ENCODE results near the gene CEL. TPM values are rescaled to one million over a fixed set of nuclear protein-coding genes. Genes with fewer than 3 reads are reported as not detected.

CEL gene
- total and polyA plus RNA-seq, 2 donors (not counting 1 experiment from before 2014, with no cell fraction given), result 0.12 to 0.33 TPM

DNA sequence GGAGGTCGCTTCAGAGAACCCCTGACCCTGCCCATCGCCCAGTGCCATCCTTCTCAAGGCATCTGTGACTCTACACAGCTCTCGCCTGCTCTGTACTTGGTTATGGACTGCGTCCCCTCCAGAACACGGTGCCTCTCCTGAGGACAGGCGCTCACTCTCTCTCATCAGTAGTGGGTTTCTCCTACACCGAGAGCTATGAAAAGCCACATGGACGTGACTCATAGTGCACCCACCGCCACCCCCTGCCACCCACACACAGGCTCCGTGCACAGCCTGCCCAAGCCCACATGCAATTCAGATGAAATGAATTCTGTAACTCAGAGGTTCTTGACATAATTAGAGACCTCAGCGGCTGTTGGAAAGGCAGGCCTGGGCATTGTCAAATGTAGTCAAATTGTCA lies 17.1 kb upstream of the CEL start:
- Histone ChIP-seq H3K9ac (ENCODE audit: insufficient read depth, low read length) (no peak overlapping the region), H2AFZ (ENCODE audit: low read length) (no peak overlapping the region), H3K27me3 (ENCODE audit: control insufficient read depth, insufficient read depth, low read length) (no peaks in the 10 kb centered on the region), H3K79me2 (ENCODE audit: control insufficient read depth, insufficient read depth, low read length) (peaks cover 3% of the 10 kb centered on the region), H3K36me3 (ENCODE audit: control insufficient read depth, insufficient read depth, low read length) (peaks cover 19% of the 10 kb centered on the region), H3K27ac (ENCODE audit: insufficient read depth, low read length) (no peak overlapping the region), H3K9me3 (ENCODE audit: control insufficient read depth, insufficient read depth, low read depth, low read length) (no peaks in the 10 kb centered on the region), H3K4me3 (replicated peaks in 1 of 4; ENCODE audit: control extremely low read depth in 1 of 4, insufficient read depth in 1 of 4, low read depth in 3 of 4, low read length in 4 of 4) (no peak overlapping the region), H3K4me2 (ENCODE audit: extremely low read depth, insufficient read depth, low read length) (no peak overlapping the region), H4K20me1 (ENCODE audit: control insufficient read depth, extremely low read depth, insufficient read depth, low read length) (no peaks in the 10 kb centered on the region), H3K4me1 (ENCODE audit: control insufficient read depth, extremely low read depth, insufficient read depth, low read length) (no peaks in the 10 kb centered on the region)
- TF ChIP-seq, protein P1, sequence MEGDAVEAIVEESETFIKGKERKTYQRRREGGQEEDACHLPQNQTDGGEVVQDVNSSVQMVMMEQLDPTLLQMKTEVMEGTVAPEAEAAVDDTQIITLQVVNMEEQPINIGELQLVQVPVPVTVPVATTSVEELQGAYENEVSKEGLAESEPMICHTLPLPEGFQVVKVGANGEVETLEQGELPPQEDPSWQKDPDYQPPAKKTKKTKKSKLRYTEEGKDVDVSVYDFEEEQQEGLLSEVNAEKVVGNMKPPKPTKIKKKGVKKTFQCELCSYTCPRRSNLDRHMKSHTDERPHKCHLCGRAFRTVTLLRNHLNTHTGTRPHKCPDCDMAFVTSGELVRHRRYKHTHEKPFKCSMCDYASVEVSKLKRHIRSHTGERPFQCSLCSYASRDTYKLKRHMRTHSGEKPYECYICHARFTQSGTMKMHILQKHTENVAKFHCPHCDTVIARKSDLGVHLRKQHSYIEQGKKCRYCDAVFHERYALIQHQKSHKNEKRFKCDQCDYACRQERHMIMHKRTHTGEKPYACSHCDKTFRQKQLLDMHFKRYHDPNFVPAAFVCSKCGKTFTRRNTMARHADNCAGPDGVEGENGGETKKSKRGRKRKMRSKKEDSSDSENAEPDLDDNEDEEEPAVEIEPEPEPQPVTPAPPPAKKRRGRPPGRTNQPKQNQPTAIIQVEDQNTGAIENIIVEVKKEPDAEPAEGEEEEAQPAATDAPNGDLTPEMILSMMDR (conservative IDR thresholded peaks at IDR 0.05 in 1 of 2, IDR thresholded peaks at IDR 0.05 in 1 of 2; ENCODE audit: low read depth in 1 of 2, low read length in 2 of 2), result no peak
- no peak for TF ChIP-seq EZH2 (IDR thresholded peaks at IDR 0.05; ENCODE audit: low read length, missing control alignments)
- DNase-seq (ENCODE audit: low read depth in 2 of 2), result no peak

- H3K27me3 ChIP-seq (ENCODE audit: control insufficient read depth, insufficient read depth, low read length), result no peaks in the 10 kb centered on the region
- H3K79me2 ChIP-seq (ENCODE audit: control insufficient read depth, insufficient read depth, low read length), result peaks cover 1% of the 10 kb centered on the region
- no peak overlapping the region for H2AFZ ChIP-seq (ENCODE audit: low read length)
- no peak for TF ChIP-seq EZH2 (IDR thresholded peaks at IDR 0.05; ENCODE audit: low read length, missing control alignments)
- no peak for DNase-seq (ENCODE audit: low read depth in 2 of 2)
- H3K9me3 ChIP-seq (ENCODE audit: control insufficient read depth, insufficient read depth, low read depth, low read length), result no peaks in the 10 kb centered on the region
- no peak overlapping the region for H3K27ac ChIP-seq (ENCODE audit: insufficient read depth, low read length)
- no peaks in the 10 kb centered on the region for H4K20me1 ChIP-seq (ENCODE audit: control insufficient read depth, extremely low read depth, insufficient read depth, low read length)
- no peak overlapping the region for H3K9ac ChIP-seq (ENCODE audit: insufficient read depth, low read length)
- no peaks in the 10 kb centered on the region for H3K4me1 ChIP-seq (ENCODE audit: control insufficient read depth, extremely low read depth, insufficient read depth, low read length)
- no peak overlapping the region for H3K4me3 ChIP-seq (replicated peaks in 1 of 4; ENCODE audit: control extremely low read depth in 1 of 4, insufficient read depth in 1 of 4, low read depth in 3 of 4, low read length in 4 of 4)
- H3K36me3 ChIP-seq (ENCODE audit: control insufficient read depth, insufficient read depth, low read length), result peaks cover 19% of the 10 kb centered on the region
- H3K4me2 ChIP-seq (ENCODE audit: extremely low read depth, insufficient read depth, low read length), result no peak overlapping the region
Measured at GRCh38 chr9:133045132-133045531, 16.6 kb upstream of the CEL start.

GRCh38 chr9:133046196-133046899 lies 15.4 kb upstream of the CEL start:
- TF ChIP-seq EZH2 (IDR thresholded peaks at IDR 0.05; ENCODE audit: low read length, missing control alignments), result no peak
- TF ChIP-seq, protein P1 (conservative IDR thresholded peaks at IDR 0.05 in 1 of 2, IDR thresholded peaks at IDR 0.05 in 1 of 2; ENCODE audit: low read depth in 1 of 2, low read length in 2 of 2), result no peak
- no peaks in the 10 kb centered on the region for H3K27me3 ChIP-seq (ENCODE audit: control insufficient read depth, insufficient read depth, low read length)
- no peak overlapping the region for H2AFZ ChIP-seq (ENCODE audit: low read length)

More at GRCh38 chr9:133046196-133046899, 15.4 kb upstream of the CEL start:
- H3K4me2 ChIP-seq (ENCODE audit: extremely low read depth, insufficient read depth, low read length), result no peak overlapping the region
- no peak for DNase-seq (ENCODE audit: low read depth in 2 of 2)
- H3K79me2 ChIP-seq (ENCODE audit: control insufficient read depth, insufficient read depth, low read length), result no peaks in the 10 kb centered on the region
- H3K4me1 ChIP-seq (ENCODE audit: control insufficient read depth, extremely low read depth, insufficient read depth, low read length), result no peaks in the 10 kb centered on the region
- no peaks in the 10 kb centered on the region for H3K9me3 ChIP-seq (ENCODE audit: control insufficient read depth, insufficient read depth, low read depth, low read length)
- no peak overlapping the region for H3K4me3 ChIP-seq (replicated peaks in 1 of 4; ENCODE audit: control extremely low read depth in 1 of 4, insufficient read depth in 1 of 4, low read depth in 3 of 4, low read length in 4 of 4)
- H4K20me1 ChIP-seq (ENCODE audit: control insufficient read depth, extremely low read depth, insufficient read depth, low read length), result no peaks in the 10 kb centered on the region
- no peak overlapping the region for H3K27ac ChIP-seq (ENCODE audit: insufficient read depth, low read length)
- no peak overlapping the region for H3K9ac ChIP-seq (ENCODE audit: insufficient read depth, low read length)
- H3K36me3 ChIP-seq (ENCODE audit: control insufficient read depth, insufficient read depth, low read length), result peaks cover 22% of the 10 kb centered on the region

Measured in fibroblast of lung (primary cell).